GM21737 (cell line): ENCODE data around the gene SHANK1.
"Not testable (repeated sequence)": the region's sequence is repeated elsewhere in the genome, so short reads cannot be mapped to it uniquely, and the experiment has no call there.

Experiments
- ATAC-seq: cut with Tn5 transposase; IDR thresholded peaks from one replicate; pipeline ENCODE4 v1.9.1; 2021; ENCODE audit warnings: mild to moderate bottlenecking, moderate library complexity; ENCODE audit not compliant: unreplicated experiment

The SHANK1 gene

GRCh38 chr19:50719566-50719965 lies at the start of gene SHANK1:
Gene SHANK1, minus strand, starts transcription at chr19:50719802. Its CDS starts 2,883 bp downstream, at chr19:50716919.
- ATAC-seq: no peak

GRCh38 chr19:50768277-50768676 lies 48.7 kb upstream of the SHANK1 start:
- ATAC-seq: no peak

- not testable (repeated sequence) for ATAC-seq
Measured at GRCh38 chr19:50767263-50767662, 47.7 kb upstream of the SHANK1 start.

GRCh38 chr19:50766746-50767145 lies 47.1 kb upstream of the SHANK1 start:
- not testable (repeated sequence) for ATAC-seq

- ATAC-seq: no peak
Measured at GRCh38 chr19:50764409-50764808, 44.8 kb upstream of the SHANK1 start.

GRCh38 chr19:50763521-50763920 lies 43.9 kb upstream of the SHANK1 start:
- ATAC-seq: not testable (repeated sequence)

- not testable (repeated sequence) for ATAC-seq
Measured at GRCh38 chr19:50761501-50761900, 41.9 kb upstream of the SHANK1 start.

GRCh38 chr19:50759886-50760285 lies 40.3 kb upstream of the SHANK1 start:
- no peak for ATAC-seq

GRCh38 chr19:50759076-50759475 lies 39.5 kb upstream of the SHANK1 start:
- not testable (repeated sequence) for ATAC-seq

- ATAC-seq: not testable (repeated sequence)
Measured at GRCh38 chr19:50757624-50758023, 38.0 kb upstream of the SHANK1 start.

- ATAC-seq: not testable (repeated sequence)
Measured at GRCh38 chr19:50756244-50756643, 36.6 kb upstream of the SHANK1 start.

- no peak for ATAC-seq
Measured at GRCh38 chr19:50753879-50754278, 34.3 kb upstream of the SHANK1 start.

- ATAC-seq: no peak
Measured at GRCh38 chr19:50750010-50750409, 30.4 kb upstream of the SHANK1 start.

GRCh38 chr19:50749490-50749889 lies 29.9 kb upstream of the SHANK1 start:
- ATAC-seq: no peak

GRCh38 chr19:50747141-50747540 lies 27.5 kb upstream of the SHANK1 start:
- not testable (repeated sequence) for ATAC-seq

- no peak for ATAC-seq
Measured at GRCh38 chr19:50745221-50745620, 25.6 kb upstream of the SHANK1 start.

- ATAC-seq: no peak
Measured at GRCh38 chr19:50743537-50743936, 23.9 kb upstream of the SHANK1 start.

GRCh38 chr19:50741179-50741933 lies 21.8 kb upstream of the SHANK1 start:
- ATAC-seq: no peak

GRCh38 chr19:50739914-50740426 lies 20.4 kb upstream of the SHANK1 start:
- no peak for ATAC-seq

GRCh38 chr19:50739132-50739913 lies 19.7 kb upstream of the SHANK1 start:
- no peak for ATAC-seq

- ATAC-seq: no peak
Measured at GRCh38 chr19:50736338-50736737, 16.7 kb upstream of the SHANK1 start.

- no peak for ATAC-seq
Measured at GRCh38 chr19:50735869-50736268, 16.3 kb upstream of the SHANK1 start.
